Brain microvascular endothelial cell (primary cell): ENCODE measurements around the gene OTUB2.

Source experiments
- DNase-seq: peaks from one replicate; pipeline ENCODE4 v3.0.0-alpha.2; 2020
- H3K27ac ChIP-seq: fragments of 250-450 bp; sonication (Bioruptor Pico); 2 replicates; pipeline ENCODE4 v1.5.1; 2020; ENCODE audit warnings: mild to moderate bottlenecking, moderate library complexity
- H3K27me3 ChIP-seq: fragments of 250-450 bp; sonication (Bioruptor Pico); replicated peaks from 2 replicates; pipeline ENCODE4 v1.5.1; 2020; ENCODE audit warnings: mild to moderate bottlenecking
- H3K36me3 ChIP-seq: fragments of 250-450 bp; sonication (Bioruptor Pico); replicated peaks from 2 replicates; pipeline ENCODE4 v1.5.1; 2020; ENCODE audit warnings: mild to moderate bottlenecking
- H3K4me3 ChIP-seq: 2 replicates; pipeline ENCODE4 v1.5.1; 2011; ENCODE audit warnings: low read depth, mild to moderate bottlenecking, control low read depth, low read length, moderate library complexity
- in situ Hi-C: cut with HindIII; loops from 2 replicates; pipeline ENCODE4 v1.10.0; 2017; ENCODE audit warnings: low sequenced_read_pairs, low pct_ligation_motif_present
- TF ChIP-seq, protein P1 (sequence below): IDR thresholded peaks from 2 replicates; pipeline ENCODE4 v1.5.1; 2011; ENCODE audit warnings: low read depth, mild to moderate bottlenecking, moderate library complexity, low read length, control low read depth, inconsistent platforms; ENCODE audit errors: missing control alignments

The OTUB2 gene

GRCh38 chr14:94051779-94052178 lies 25.6 kb downstream of the OTUB2 start:
- no peak for DNase-seq
- H3K36me3 ChIP-seq: peaks cover 54% of the 10 kb centered on the region
- no peak overlapping the region for H3K4me3 ChIP-seq
- in situ Hi-C loops: no loop called here
- no peaks in the 10 kb centered on the region for H3K27me3 ChIP-seq
- H3K27ac ChIP-seq: no peak overlapping the region
- TF ChIP-seq, protein P1, sequence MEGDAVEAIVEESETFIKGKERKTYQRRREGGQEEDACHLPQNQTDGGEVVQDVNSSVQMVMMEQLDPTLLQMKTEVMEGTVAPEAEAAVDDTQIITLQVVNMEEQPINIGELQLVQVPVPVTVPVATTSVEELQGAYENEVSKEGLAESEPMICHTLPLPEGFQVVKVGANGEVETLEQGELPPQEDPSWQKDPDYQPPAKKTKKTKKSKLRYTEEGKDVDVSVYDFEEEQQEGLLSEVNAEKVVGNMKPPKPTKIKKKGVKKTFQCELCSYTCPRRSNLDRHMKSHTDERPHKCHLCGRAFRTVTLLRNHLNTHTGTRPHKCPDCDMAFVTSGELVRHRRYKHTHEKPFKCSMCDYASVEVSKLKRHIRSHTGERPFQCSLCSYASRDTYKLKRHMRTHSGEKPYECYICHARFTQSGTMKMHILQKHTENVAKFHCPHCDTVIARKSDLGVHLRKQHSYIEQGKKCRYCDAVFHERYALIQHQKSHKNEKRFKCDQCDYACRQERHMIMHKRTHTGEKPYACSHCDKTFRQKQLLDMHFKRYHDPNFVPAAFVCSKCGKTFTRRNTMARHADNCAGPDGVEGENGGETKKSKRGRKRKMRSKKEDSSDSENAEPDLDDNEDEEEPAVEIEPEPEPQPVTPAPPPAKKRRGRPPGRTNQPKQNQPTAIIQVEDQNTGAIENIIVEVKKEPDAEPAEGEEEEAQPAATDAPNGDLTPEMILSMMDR: no peak

- H3K36me3 ChIP-seq: peaks cover 57% of the 10 kb centered on the region
- DNase-seq: no peak
- no peak overlapping the region for H3K27ac ChIP-seq
- TF ChIP-seq, protein P1: no peak
- in situ Hi-C loops: no loop called here
- H3K27me3 ChIP-seq: no peaks in the 10 kb centered on the region
- no peak overlapping the region for H3K4me3 ChIP-seq
Observed at GRCh38 chr14:94052199-94052598, 26.1 kb downstream of the OTUB2 start.

- TF ChIP-seq, protein P1: no peak
- H3K27ac ChIP-seq: no peak overlapping the region
Observed at GRCh38 chr14:94052662-94053061, 26.5 kb downstream of the OTUB2 start.

DNA sequence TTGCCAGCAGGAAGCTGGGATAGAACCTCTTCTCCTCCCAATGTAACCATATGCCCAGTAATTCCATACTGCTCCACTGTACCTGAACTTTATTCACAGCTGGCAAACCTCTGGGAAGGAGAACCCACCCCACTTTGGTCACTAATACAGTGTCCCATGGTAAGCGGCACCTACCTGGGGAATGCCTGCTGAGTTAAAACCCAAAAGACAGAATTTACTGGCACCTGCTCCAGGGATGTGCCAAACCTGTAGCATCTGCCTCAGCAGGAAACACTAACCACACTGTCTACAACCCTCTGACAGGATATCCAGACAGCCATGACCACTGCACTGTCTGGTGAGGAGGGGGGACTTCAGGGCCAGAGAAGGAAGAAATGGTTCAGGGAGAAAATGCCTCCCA lies 28.3 kb downstream of the OTUB2 start:
- H3K27ac ChIP-seq: no peak overlapping the region
- no peaks in the 10 kb centered on the region for H3K27me3 ChIP-seq
- TF ChIP-seq, protein P1: no peak
- DNase-seq: no peak
- in situ Hi-C loops: no loop called here
- peaks cover 63% of the 10 kb centered on the region for H3K36me3 ChIP-seq
- H3K4me3 ChIP-seq: no peak overlapping the region

More at GRCh38 chr14:94052662-94053061, 26.5 kb downstream of the OTUB2 start:
- Histone ChIP-seq H3K4me3 (no peak overlapping the region), H3K27me3 (no peaks in the 10 kb centered on the region), H3K36me3 (peaks cover 60% of the 10 kb centered on the region)
- no peak for DNase-seq
- in situ Hi-C loops: no loop called here

GRCh38 chr14:94054936-94055335 lies 28.8 kb downstream of the OTUB2 start:
- Histone ChIP-seq H3K4me3 (no peak overlapping the region), H3K27ac (no peak overlapping the region), H3K27me3 (no peaks in the 10 kb centered on the region), H3K36me3 (peaks cover 62% of the 10 kb centered on the region)
- in situ Hi-C loops: no loop called here
- TF ChIP-seq, protein P1: no peak
- DNase-seq: no peak

GRCh38 chr14:94056579-94057308 lies 30.6 kb downstream of the OTUB2 start:
- TF ChIP-seq, protein P1: no peak
- DNase-seq: peak; percentile 25
- peaks cover 65% of the 10 kb centered on the region for H3K36me3 ChIP-seq
- no peak overlapping the region for H3K27ac ChIP-seq
- no peak overlapping the region for H3K4me3 ChIP-seq
- no peaks in the 10 kb centered on the region for H3K27me3 ChIP-seq
- in situ Hi-C loops: no loop called here
